Neural progenitor cell (in vitro differentiated cells): ENCODE results near the gene ASTE1. TPM values are rescaled to one million over a fixed set of nuclear protein-coding genes. Genes with fewer than 3 reads are reported as not detected.
A peak's percentile ranks its signal among the peaks of the same experiment; 100 is the strongest.
"Not testable (repeated sequence)": the region's sequence is repeated elsewhere in the genome, so short reads cannot be mapped to it uniquely, and the experiment has no call there.

Experiments used
- DNase-seq: peaks from one replicate; pipeline ENCODE4 v3.0.0-alpha.2; 2016; ENCODE audit warnings: low spot score
- H2AFZ ChIP-seq: fragments of 200-600 bp; sonication (generic); replicated peaks from 2 replicates; pipeline ENCODE4 v1.6.1; 2016; ENCODE audit warnings: antibody characterized with exemption
- H3F3A ChIP-seq: fragments of 200-600 bp; sonication (generic); 2 replicates; pipeline ENCODE4 v1.6.1; 2016; ENCODE audit warnings: antibody characterized with exemption, low read depth
- H3K27ac ChIP-seq: fragments of 200-600 bp; sonication (generic); 2 replicates; pipeline ENCODE4 v1.5.1; 2016; ENCODE audit warnings: mild to moderate bottlenecking
- H3K27me3 ChIP-seq: fragments of 200-600 bp; sonication (generic); 2 replicates; pipeline ENCODE4 v1.6.1; 2016; ENCODE audit warnings: mild to moderate bottlenecking, moderate library complexity
- H3K36me3 ChIP-seq: fragments of 200-600 bp; sonication (generic); 2 replicates; pipeline ENCODE4 v1.5.1; 2016
- H3K4me1 ChIP-seq: fragments of 200-600 bp; sonication (generic); 2 replicates; pipeline ENCODE4 v1.6.1; 2016; ENCODE audit warnings: mixed run types
- H3K4me2 ChIP-seq: fragments of 200-600 bp; sonication (generic); 2 replicates; pipeline ENCODE4 v1.6.1; 2016
- H3K4me3 ChIP-seq: fragments of 200-600 bp; sonication (generic); 2 replicates; pipeline ENCODE4 v1.5.1; 2016
- H3K79me2 ChIP-seq: fragments of 200-600 bp; sonication (generic); 2 replicates; pipeline ENCODE4 v1.6.1; 2016; ENCODE audit warnings: low read depth
- H3K9ac ChIP-seq: fragments of 200-600 bp; sonication (generic); 2 replicates; pipeline ENCODE4 v1.6.1; 2016
- H3K9me3 ChIP-seq: fragments of 200-600 bp; sonication (generic); 2 replicates; pipeline ENCODE4 v1.5.1; 2016; ENCODE audit warnings: low read depth
- H4K20me1 ChIP-seq: fragments of 200-600 bp; sonication (generic); 2 replicates; pipeline ENCODE4 v1.6.1; 2016; ENCODE audit warnings: low read depth
- H3K27ac Mint-ChIP-seq: 3 replicates; pipeline ENCODE4 v1.8.0; 2021; ENCODE audit warnings: mixed read lengths
- H3K27me3 Mint-ChIP-seq: 2 replicates; pipeline ENCODE4 v1.8.0; 2022; ENCODE audit warnings: low read depth, mild to moderate bottlenecking, inconsistent platforms, moderate library complexity, mixed read lengths; ENCODE audit not compliant: insufficient read depth
- H3K36me3 Mint-ChIP-seq: 3 replicates; pipeline ENCODE4 v1.8.0; 2021; ENCODE audit warnings: mixed read lengths
- H3K4me1 Mint-ChIP-seq: 3 replicates; pipeline ENCODE4 v1.8.0; 2021; ENCODE audit warnings: mixed read lengths
- H3K4me3 Mint-ChIP-seq: 3 replicates; pipeline ENCODE4 v1.8.0; 2021; ENCODE audit warnings: mild to moderate bottlenecking, moderate library complexity, mixed read lengths
- H3K9me3 Mint-ChIP-seq: 3 replicates; pipeline ENCODE4 v1.8.0; 2020; ENCODE audit warnings: mixed read lengths
- CTCF ChIP-seq: fragments of 200-600 bp; sonication (generic); IDR thresholded peaks from 2 replicates; pipeline ENCODE4 v1.5.1; 2017; ENCODE audit warnings: antibody characterized with exemption, mild to moderate bottlenecking
- EZH2 ChIP-seq: fragments of 200-600 bp; sonication (generic); IDR thresholded peaks from 2 replicates; pipeline ENCODE4 v1.6.1; 2017; ENCODE audit warnings: antibody characterized with exemption, mild to moderate bottlenecking, moderate library complexity
- EZH2phosphoT487 ChIP-seq: fragments of 200-600 bp; sonication (generic); IDR thresholded peaks from 2 replicates; pipeline ENCODE4 v1.6.1; 2017; ENCODE audit warnings: antibody characterized with exemption
- total RNA-seq: library from RNA; depleted of rRNA; stranded (reverse); fragments of >200 nt; gene quantifications from 2 replicates; pipeline ENCODE4 v1.2.3, GENCODE V29; 2015; ENCODE audit warnings: low replicate concordance

Gene ASTE1
- total RNA-seq, 1 donor from 2014 or later = 3.1 TPM

- peaks cover 30% of the 10 kb centered on the region for H3K4me1 Mint-ChIP-seq
- H3K27me3 Mint-ChIP-seq = no peaks in the 10 kb centered on the region
- peaks cover 22% of the 10 kb centered on the region for H3K9me3 Mint-ChIP-seq
- Histone ChIP-seq H3K4me2 (peak overlapping the region; percentile 54), H3K4me3 (no peak overlapping the region), H3K9ac (no peak overlapping the region), H3K4me1 (peaks cover 8% of the 10 kb centered on the region), H3K79me2 (no peaks in the 10 kb centered on the region), H3F3A (peaks cover 3% of the 10 kb centered on the region), H3K27ac (no peak overlapping the region), H3K9me3 (no peaks in the 10 kb centered on the region), H4K20me1 (no peaks in the 10 kb centered on the region), H2AFZ (no peak overlapping the region), H3K36me3 (no peaks in the 10 kb centered on the region), H3K27me3 (no peaks in the 10 kb centered on the region)
- peak overlapping the region; percentile 21 for H3K4me3 Mint-ChIP-seq
- DNase-seq = peak; percentile 33
- no peak for TF ChIP-seq EZH2
- H3K27ac Mint-ChIP-seq = peak overlapping the region; percentile 59
- peaks cover 12% of the 10 kb centered on the region for H3K36me3 Mint-ChIP-seq
Observed at GRCh38 chr3:131050001-131050400, 23.4 kb upstream of the ASTE1 start.

- Histone ChIP-seq H3K36me3 (no peaks in the 10 kb centered on the region), H3K4me2 (no peak overlapping the region), H3K27me3 (no peaks in the 10 kb centered on the region), H3K4me3 (no peak overlapping the region), H3K9me3 (no peaks in the 10 kb centered on the region), H3K9ac (no peak overlapping the region), H3K4me1 (peaks cover 8% of the 10 kb centered on the region), H4K20me1 (no peaks in the 10 kb centered on the region), H3K27ac (no peak overlapping the region), H3K79me2 (no peaks in the 10 kb centered on the region), H3F3A (peaks cover 3% of the 10 kb centered on the region), H2AFZ (no peak overlapping the region)
- H3K36me3 Mint-ChIP-seq = peaks cover 25% of the 10 kb centered on the region
- no peak overlapping the region for H3K4me3 Mint-ChIP-seq
- peaks cover 23% of the 10 kb centered on the region for H3K4me1 Mint-ChIP-seq
- peaks cover 37% of the 10 kb centered on the region for H3K9me3 Mint-ChIP-seq
- DNase-seq = no peak
- TF ChIP-seq EZH2 (no peak), CTCF (no peak), EZH2phosphoT487 (no peak)
- H3K27me3 Mint-ChIP-seq = no peaks in the 10 kb centered on the region
- H3K27ac Mint-ChIP-seq = peak overlapping the region; percentile 58
Observed at GRCh38 chr3:131048030-131048429, 21.4 kb upstream of the ASTE1 start.

- DNase-seq = no peak
- no peaks in the 10 kb centered on the region for H4K20me1 ChIP-seq
- peaks cover 25% of the 10 kb centered on the region for H3K36me3 Mint-ChIP-seq
- H3K27ac Mint-ChIP-seq = no peak overlapping the region
- H3K27me3 ChIP-seq = no peaks in the 10 kb centered on the region
- no peak overlapping the region for H3K4me3 ChIP-seq
- H3K4me2 ChIP-seq = no peak overlapping the region
- peaks cover 23% of the 10 kb centered on the region for H3K4me1 Mint-ChIP-seq
- H3K27me3 Mint-ChIP-seq = no peaks in the 10 kb centered on the region
- H3K36me3 ChIP-seq = no peaks in the 10 kb centered on the region
- H3K9me3 Mint-ChIP-seq = peaks cover 37% of the 10 kb centered on the region
- peaks cover 9% of the 10 kb centered on the region for H3K4me1 ChIP-seq
- TF ChIP-seq EZH2 (no peak), CTCF (peak; percentile 15), EZH2phosphoT487 (no peak)
- H3K9me3 ChIP-seq = no peaks in the 10 kb centered on the region
- H3K9ac ChIP-seq = no peak overlapping the region
- no peak overlapping the region for H2AFZ ChIP-seq
- no peak overlapping the region for H3K27ac ChIP-seq
- no peak overlapping the region for H3K4me3 Mint-ChIP-seq
- H3K79me2 ChIP-seq = no peaks in the 10 kb centered on the region
- peaks cover 3% of the 10 kb centered on the region for H3F3A ChIP-seq
Observed at GRCh38 chr3:131047582-131047981, 21.0 kb upstream of the ASTE1 start.

- H3K27me3 ChIP-seq, H3K4me3 Mint-ChIP-seq, H3F3A ChIP-seq, H3K27ac Mint-ChIP-seq, H3K27me3 Mint-ChIP-seq, H3K4me1 ChIP-seq, H3K9me3 ChIP-seq, H3K4me1 Mint-ChIP-seq, H3K9ac ChIP-seq, H3K4me3 ChIP-seq, H4K20me1 ChIP-seq, H3K36me3 ChIP-seq, H3K27ac ChIP-seq, H3K4me2 ChIP-seq, H3K79me2 ChIP-seq: not testable (repeated sequence)
- Mint-ChIP-seq H3K9me3 (peaks cover 39% of the 10 kb centered on the region), H3K36me3 (peaks cover 26% of the 10 kb centered on the region)
- peak overlapping the region; percentile 86 for H2AFZ ChIP-seq
- peak; percentile 4 for DNase-seq
Observed at GRCh38 chr3:131042271-131042985, 15.8 kb upstream of the ASTE1 start.
